Heart left ventricle (tissue), 16 donors: ENCODE results near the gene VAT1L. TPM values are rescaled to one million over a fixed set of nuclear protein-coding genes. Genes with fewer than 3 reads are reported as not detected.

ENCODE experiments used
- ATAC-seq, 4 donors: fragments of 200-7000 bp; cut with Tn5 transposase; one replicate each; pipeline ENCODE4 v1.9.1; 2020 to 2022; ENCODE audit warnings: moderate library complexity in 4 of 4, mild to moderate bottlenecking in 3 of 4, moderate number of reproducible peaks in 1 of 4
- DNase-seq, 5 donors: peaks; one replicate each; pipeline ENCODE4 v3.0.0-alpha.2; 2020
- H3K27ac ChIP-seq, 12 donors: fragments of 200-600 bp; sonication (generic) in 4 of 12; one replicate each; pipeline versions ENCODE4 v1.5.0 to v1.8.0; 2016 to 2022; ENCODE audit warnings: mild to moderate bottlenecking in 2 of 12
- H3K27me3 ChIP-seq, 9 donors: fragments of 200-600 bp; sonication (generic) in 2 of 9; one replicate each; pipeline versions ENCODE4 v1.5.1 to v1.8.0; 2016 to 2022; ENCODE audit warnings: mild to moderate bottlenecking in 3 of 9
- H3K36me3 ChIP-seq, 9 donors: fragments of 200-600 bp; sonication (generic) in 2 of 9; one replicate each; pipeline versions ENCODE4 v1.5.0 to v1.8.0; 2018 to 2022; ENCODE audit warnings: mild to moderate bottlenecking in 2 of 9
- H3K4me1 ChIP-seq, 12 donors: fragments of 200-600 bp; sonication (generic) in 4 of 12; one replicate each; pipeline versions ENCODE4 v1.5.0 to v1.8.0; 2016 to 2022; ENCODE audit warnings: mild to moderate bottlenecking in 3 of 12
- H3K4me3 ChIP-seq, 12 donors: fragments of 200-600 bp; sonication (generic) in 4 of 12; one replicate each; pipeline versions ENCODE4 v1.5.0 to v1.8.0; 2017 to 2022; ENCODE audit warnings: mild to moderate bottlenecking in 9 of 12, moderate library complexity in 4 of 12
- H3K9me3 ChIP-seq, 12 donors: fragments of 200-600 bp; sonication (generic) in 4 of 12; one replicate each; pipeline versions ENCODE4 v1.5.0 to v1.8.0; 2016 to 2022; ENCODE audit warnings: mild to moderate bottlenecking in 1 of 12
- POLR2A ChIP-seq, 2 donors: fragments of 450-650 bp; IDR thresholded peaks; one replicate each; pipeline ENCODE4 v1.6.1; 2017; ENCODE audit warnings: antibody characterized with exemption in 2 of 2, mild to moderate bottlenecking in 2 of 2, moderate library complexity in 2 of 2
- WGBS, 4 donors: extraction: QIAGEN DNeasy Blood & Tissue Kit in 2 of 4; methylation state at CpG; one replicate each; pipeline versions ENCODE4 v1.1.5 to v1.1.7; 2013 to 2018; 5-methylcytosine and 5-hydroxymethylcytosine counted together
- intact Hi-C, 10 donors: fragments of 100-400 bp; cut with DNase I; formaldehyde crosslinking; loops; one replicate each; pipeline versions ENCODE4 v1.11.1 to v1.14.2; 2022
- polyA plus RNA-seq, 2 donors: library from polyadenylated mRNA; stranded (reverse); fragments of 200-250 nt; gene quantifications; one replicate each; pipeline ENCODE4 v1.2.3, GENCODE V29; 2013
- total RNA-seq, 9 donors: library from RNA; depleted of rRNA in 2 of 9; stranded (reverse); fragments of >200 nt in 2 of 9; fragmentation: NEBNext Ultra II Directional in 3 of 9; extraction: Animal tissue kit (Norgen Biotek cat#: 25700) in 3 of 9; gene quantifications; one replicate each; pipeline versions ENCODE4 v1.1.0 to v1.2.4, GENCODE V29; 2016 to 2023
- TF ChIP-seq, protein P1 (sequence below), 12 donors: fragments of 200-600 bp; sonication (generic) in 4 of 12; IDR thresholded peaks; one replicate each; pipeline versions ENCODE4 v1.5.0 to v1.8.0; 2018 to 2022; ENCODE audit warnings: antibody characterized with exemption in 12 of 12, mild to moderate bottlenecking in 5 of 12
- donor health status: ischemic (EF 13 %, LVEDD 7.1; RV severe dilation, severe dysfunction).
- donor health status: healthy with polysubstance abuse.
- donor health status: DM: no; HTN: yes; CAD: no.
- donor health status: DM: no; HTN: no; CAD: no.
- donor health status: ischemic (EF 25% LVEDD 6.9; RV normal size, moderate dysfunction).
- donor health status: ischemic (EF 25% LVEDD 5.7; RV mildly dilated, moderate dysfunction).
- donor health status: healthy.
- donor health status: DM: yes; HTN: yes; CAD: no.
- donor health status: ischemic (EF 35%, LVEDD 5.7; RV mildly dilated, moderate dysfunction).
- donor health status: nonischemic (EF 11% LVEDD 7.7; RV severe dilation, severe dysfunction).
- donor health status: DM: yes; HTN: yes; CAD: no.
- donor health status: PGD.
- donor health status: ischemic (EF 29% LVEDD 5.4; RV normal size, mild dysfunction).
- donor health status: nonischemic (EF 23%, LVEDD 6.1; RV moderate dilation, normal function).

The VAT1L gene
- total and polyA plus RNA-seq, 11 donors: 0.32 to 57.5 (median 11.0) TPM

DNA sequence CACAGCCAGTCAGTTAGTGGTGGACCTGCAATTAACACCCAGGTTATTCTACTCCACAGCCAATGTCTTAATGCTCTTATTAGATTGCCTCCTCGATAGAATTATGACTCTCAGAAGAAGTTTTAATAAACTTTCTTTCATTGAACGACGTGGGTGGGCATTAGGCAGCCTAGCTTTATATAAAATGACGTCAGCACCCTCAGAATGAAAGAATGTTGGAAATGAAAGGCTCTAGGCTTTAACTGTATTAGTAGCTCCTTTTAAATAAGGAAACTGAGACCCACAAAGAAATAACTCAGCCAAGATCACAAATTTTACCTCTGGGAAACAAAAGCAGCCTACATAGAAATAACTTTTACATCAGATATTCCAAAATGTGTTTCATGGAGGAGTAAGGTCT lies 142.7 kb downstream of the VAT1L start:
- WGBS, 4 donors: 73 to 83% (median 82%) methylated on average over 4 of the region's 4 CpGs
- Histone ChIP-seq H3K27ac (no peak overlapping the region), H3K9me3 (no peaks in the 10 kb centered on the region), H3K36me3 (no peaks in the 10 kb centered on the region), H3K27me3 (no peaks in the 10 kb centered on the region), H3K4me1 (no peaks in the 10 kb centered on the region), H3K4me3 (no peak overlapping the region)
- ATAC-seq: no peak
- intact Hi-C loops: no loop called here
- no peak for DNase-seq
- TF ChIP-seq, protein P1, sequence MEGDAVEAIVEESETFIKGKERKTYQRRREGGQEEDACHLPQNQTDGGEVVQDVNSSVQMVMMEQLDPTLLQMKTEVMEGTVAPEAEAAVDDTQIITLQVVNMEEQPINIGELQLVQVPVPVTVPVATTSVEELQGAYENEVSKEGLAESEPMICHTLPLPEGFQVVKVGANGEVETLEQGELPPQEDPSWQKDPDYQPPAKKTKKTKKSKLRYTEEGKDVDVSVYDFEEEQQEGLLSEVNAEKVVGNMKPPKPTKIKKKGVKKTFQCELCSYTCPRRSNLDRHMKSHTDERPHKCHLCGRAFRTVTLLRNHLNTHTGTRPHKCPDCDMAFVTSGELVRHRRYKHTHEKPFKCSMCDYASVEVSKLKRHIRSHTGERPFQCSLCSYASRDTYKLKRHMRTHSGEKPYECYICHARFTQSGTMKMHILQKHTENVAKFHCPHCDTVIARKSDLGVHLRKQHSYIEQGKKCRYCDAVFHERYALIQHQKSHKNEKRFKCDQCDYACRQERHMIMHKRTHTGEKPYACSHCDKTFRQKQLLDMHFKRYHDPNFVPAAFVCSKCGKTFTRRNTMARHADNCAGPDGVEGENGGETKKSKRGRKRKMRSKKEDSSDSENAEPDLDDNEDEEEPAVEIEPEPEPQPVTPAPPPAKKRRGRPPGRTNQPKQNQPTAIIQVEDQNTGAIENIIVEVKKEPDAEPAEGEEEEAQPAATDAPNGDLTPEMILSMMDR (IDR thresholded peaks at IDR 0.05): no peak
- no peak for TF ChIP-seq POLR2A (IDR thresholded peaks at IDR 0.05)

GRCh38 chr16:77937473-77938149 lies 149.2 kb downstream of the VAT1L start:
- H3K4me3 ChIP-seq: no peak overlapping the region
- peaks cover 0 to 9% (median 0%) of the 10 kb centered on the region in 12 donors for H3K4me1 ChIP-seq
- intact Hi-C loops: no loop called here
- H3K27ac ChIP-seq: no peak overlapping the region
- no peaks in the 10 kb centered on the region for H3K27me3 ChIP-seq
- H3K9me3 ChIP-seq: no peaks in the 10 kb centered on the region
- WGBS, 4 donors: 55 to 72% (median 67%) methylated on average over 7 of the region's 7 CpGs
- ATAC-seq (peak in 1 of 4 donors; percentile 20), DNase-seq (no peak)
- TF ChIP-seq, protein P1 (IDR thresholded peaks at IDR 0.05): no peak
- TF ChIP-seq POLR2A (IDR thresholded peaks at IDR 0.05): no peak
- H3K36me3 ChIP-seq: no peaks in the 10 kb centered on the region

DNA sequence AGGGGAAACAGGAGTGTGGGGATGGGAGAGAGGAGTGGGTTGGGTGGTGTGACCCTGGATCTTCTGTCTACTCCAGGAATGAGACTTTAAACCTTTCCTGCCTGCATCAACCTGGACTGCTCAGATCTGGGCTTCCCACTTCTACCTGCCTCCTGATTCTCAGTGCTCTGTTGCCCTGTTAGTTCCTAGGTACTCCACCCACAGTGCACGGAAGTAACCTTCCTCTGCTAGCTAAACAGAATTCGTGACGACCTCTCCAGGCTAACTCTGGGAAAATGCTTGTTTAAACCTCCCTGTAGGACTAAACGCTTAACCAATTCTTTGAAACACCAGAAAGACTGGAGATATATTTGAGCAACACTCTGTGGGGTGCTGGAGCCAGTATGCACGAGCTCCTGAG lies 150.5 kb downstream of the VAT1L start:
- intact Hi-C loops: no loop called here
- ATAC-seq: no peak
- Histone ChIP-seq H3K4me3 (no peak overlapping the region), H3K4me1 (peaks cover 0 to 9% (median 0%) of the 10 kb centered on the region in 12 donors), H3K27me3 (no peaks in the 10 kb centered on the region), H3K27ac (no peak overlapping the region), H3K36me3 (no peaks in the 10 kb centered on the region), H3K9me3 (no peaks in the 10 kb centered on the region)
- no peak for DNase-seq
- 61 to 70% (median 66%) methylated on average over 5 of the region's 5 CpGs for WGBS, 4 donors
- TF ChIP-seq, protein P1 (IDR thresholded peaks at IDR 0.05): no peak
- TF ChIP-seq POLR2A (IDR thresholded peaks at IDR 0.05): no peak

DNA sequence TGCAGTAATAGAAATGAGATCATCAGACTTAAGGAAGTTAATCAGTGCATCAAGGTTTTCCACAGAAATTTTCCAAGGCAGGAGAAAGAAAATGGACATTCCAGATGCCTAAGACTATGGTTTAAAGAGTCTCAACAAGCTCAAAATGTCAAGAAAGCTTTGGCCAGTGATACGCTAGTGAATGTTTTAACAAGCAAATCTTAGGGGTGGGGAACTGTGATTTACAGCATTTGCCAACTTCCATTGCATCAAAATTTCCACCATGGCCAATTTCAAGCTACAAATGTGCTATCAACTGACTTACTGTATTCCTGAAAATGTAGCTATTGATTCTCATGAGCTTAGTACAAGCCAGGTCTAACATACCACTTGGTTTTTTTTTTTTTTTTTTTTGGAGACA lies 151.6 kb downstream of the VAT1L start:
- Histone ChIP-seq H3K4me3 (no peak overlapping the region), H3K9me3 (no peaks in the 10 kb centered on the region), H3K27ac (no peak overlapping the region), H3K4me1 (peaks cover 0 to 13% (median 0%) of the 10 kb centered on the region in 12 donors), H3K36me3 (no peaks in the 10 kb centered on the region), H3K27me3 (no peaks in the 10 kb centered on the region)
- DNase-seq: no peak
- WGBS, 4 donors: 43 to 59% (median 55%) methylated on average over 1 of the region's 1 CpG
- no peak for ATAC-seq
- TF ChIP-seq, protein P1 (IDR thresholded peaks at IDR 0.05): no peak
- TF ChIP-seq POLR2A (IDR thresholded peaks at IDR 0.05): no peak
- intact Hi-C loops: no loop called here
